ENCODE results near the gene SSBP4. TPM values are rescaled to one million over a fixed set of nuclear protein-coding genes. Genes with fewer than 3 reads are reported as not detected.

SSBP4 gene
- total and polyA plus RNA-seq, 9 of the 15 experiments (the other 6 are each of a cell fraction or from before 2014, with no cell fraction given) = 1.1 to 189 (median 39.0) TPM

GRCh38 chr19:18373892-18374629 lies 45.1 kb upstream of the SSBP4 start (continued):
- TF ChIP-seq GTF3C2 (IDR thresholded peaks at IDR 0.05; ENCODE audit: borderline replicate concordance, extremely low read depth, insufficient read length) (no peak), ZNF431 (CRISPR knock-in tag; IDR thresholded peaks at IDR 0.05) (peak; percentile 76; the same call in 1 of the 2 replicates), MTA1 (IDR thresholded peaks at IDR 0.05; ENCODE audit: borderline replicate concordance) (peak; percentile 86; the same call in 1 of the 2 replicates), SAFB2 (IDR thresholded peaks at IDR 0.05; ENCODE audit: borderline replicate concordance, low read depth, low read length, severe bottlenecking) (no peak), SNAPC5 (CRISPR knock-in tag; IDR thresholded peaks at IDR 0.05) (no peak), PTRF (tag; IDR thresholded peaks at IDR 0.05) (0 out of 2 replicates have a peak, but pooled peaks have one; percentile 60), MCM5 (IDR thresholded peaks at IDR 0.05; ENCODE audit: low read depth) (no peak), CTCF (IDR thresholded peaks at IDR 0.05 in 2 of 3, conservative IDR thresholded peaks at IDR 0.05 in 1 of 3; ENCODE audit: insufficient read depth in 2 of 3, low read depth in 1 of 3, low read length in 3 of 3) (no peak), ZNF655 (CRISPR knock-in tag; IDR thresholded peaks at IDR 0.05) (no peak), TCF7 (IDR thresholded peaks at IDR 0.05; ENCODE audit: borderline replicate concordance) (0 out of 2 replicates have a peak, but pooled peaks have one; percentile 68), THRA (IDR thresholded peaks at IDR 0.05) (no peak), ETS1 (conservative IDR thresholded peaks at IDR 0.05; ENCODE audit: control insufficient read depth, low read depth, low read length) (peak; percentile 98), HNRNPLL (IDR thresholded peaks at IDR 0.05; ENCODE audit: low read depth, low read length, poor library complexity, severe bottlenecking) (no peak), ZNF586 (CRISPR knock-in tag; conservative IDR thresholded peaks at IDR 0.05) (no peak), MXI1 (IDR thresholded peaks at IDR 0.05; ENCODE audit: low read depth, low read length) (peak; percentile 60; the same call in 1 of the 2 replicates), ZC3H4 (CRISPR knock-in tag; IDR thresholded peaks at IDR 0.05; ENCODE audit: borderline replicate concordance) (no peak), E2F3 (CRISPR knock-in tag; IDR thresholded peaks at IDR 0.05) (peak; percentile 34; the same call in 1 of the 2 replicates), FOS (IDR thresholded peaks at IDR 0.05; ENCODE audit: extremely low read depth, insufficient read length) (peak; percentile 15)

Measured in K562 (cell line).